T47D (cell line): ENCODE data around the gene EPS15.
"Not testable (repeated sequence)": the region's sequence is repeated elsewhere in the genome, so short reads cannot be mapped to it uniquely, and the experiment has no call there.

ENCODE experiments used
- DNase-seq, 2 experiments: peaks; one replicate each; pipeline versions ENCODE4 v3.0.0 to v3.0.0-alpha.2; 2011 to 2012; ENCODE audit warnings: low read depth in 1 of 2, low spot score in 1 of 2
- JUND ChIP-seq: IDR thresholded peaks from 2 replicates; pipeline ENCODE4 v1.6.1; 2012; ENCODE audit warnings: low read depth
- in situ Hi-C: cut with HindIII; loops from 2 replicates; pipeline ENCODE4 v1.10.0; 2016; ENCODE audit warnings: low sequenced_read_pairs, low pct_unique_long_range_greater_than_20kb

The EPS15 gene

GRCh38 chr1:51535006-51535592, 16.0 kb upstream of the EPS15 start:
- no peak for TF ChIP-seq JUND
- in situ Hi-C loops, result no loop called here
- peak in 1 of 2 experiments; percentile 67 for DNase-seq

GRCh38 chr1:51534447-51534846, 15.4 kb upstream of the EPS15 start:
- no peak for TF ChIP-seq JUND
- in situ Hi-C loops, result no loop called here
- no peak for DNase-seq

- in situ Hi-C loops, result no loop called here
- no peak for DNase-seq
- TF ChIP-seq JUND, result no peak
These were observed 13.8 kb upstream of the EPS15 start for GRCh38 chr1:51532853-51533252.

GRCh38 chr1:51530447-51530846, 11.4 kb upstream of the EPS15 start:
- in situ Hi-C loops, DNase-seq: not testable (repeated sequence)

GRCh38 chr1:51527144-51527543, 8.1 kb upstream of the EPS15 start:
- TF ChIP-seq JUND, result no peak
- in situ Hi-C loops, result no loop called here
- no peak for DNase-seq

GRCh38 chr1:51526248-51526647, 7.2 kb upstream of the EPS15 start:
- in situ Hi-C loops, result no loop called here
- no peak for DNase-seq
- no peak for TF ChIP-seq JUND

- no peak for TF ChIP-seq JUND
- no peak for DNase-seq
- in situ Hi-C loops, result no loop called here
These were observed 6.2 kb upstream of the EPS15 start for GRCh38 chr1:51525295-51525694.

GRCh38 chr1:51524817-51525216, 5.8 kb upstream of the EPS15 start:
- no peak for TF ChIP-seq JUND
- in situ Hi-C loops, result no loop called here
- no peak for DNase-seq

- no peak for TF ChIP-seq JUND
- in situ Hi-C loops, result no loop called here
- DNase-seq, result no peak
These were observed 4.9 kb upstream of the EPS15 start for GRCh38 chr1:51523931-51524330.

GRCh38 chr1:51520700-51521248, 1.7 kb upstream of the EPS15 start:
- in situ Hi-C loops, result no loop called here
- TF ChIP-seq JUND, result no peak
- DNase-seq, result no peak

GRCh38 chr1:51519865-51520699, 1.0 kb upstream of the EPS15 start:
- in situ Hi-C loops, result no loop called here
- no peak for TF ChIP-seq JUND
- DNase-seq, result no peak

GRCh38 chr1:51518586-51519047, 449 bp downstream of the EPS15 start:
- in situ Hi-C loops, result no loop called here
- DNase-seq, result peak; percentile 51 to 65
- TF ChIP-seq JUND, result no peak

- no peak for TF ChIP-seq JUND
- in situ Hi-C loops, result no loop called here
- peak; percentile 46 to 77 for DNase-seq
These were observed 957 bp downstream of the EPS15 start for GRCh38 chr1:51518033-51518585.
